Measurements from ENCODE around the gene CYSLTR2. TPM values are rescaled to one million over a fixed set of nuclear protein-coding genes. Genes with fewer than 3 reads are reported as not detected.

CYSLTR2 gene
- total and polyA plus RNA-seq, 9 of the 15 experiments (the other 6 are each of a cell fraction or from before 2014, with no cell fraction given) = not detected

DNA sequence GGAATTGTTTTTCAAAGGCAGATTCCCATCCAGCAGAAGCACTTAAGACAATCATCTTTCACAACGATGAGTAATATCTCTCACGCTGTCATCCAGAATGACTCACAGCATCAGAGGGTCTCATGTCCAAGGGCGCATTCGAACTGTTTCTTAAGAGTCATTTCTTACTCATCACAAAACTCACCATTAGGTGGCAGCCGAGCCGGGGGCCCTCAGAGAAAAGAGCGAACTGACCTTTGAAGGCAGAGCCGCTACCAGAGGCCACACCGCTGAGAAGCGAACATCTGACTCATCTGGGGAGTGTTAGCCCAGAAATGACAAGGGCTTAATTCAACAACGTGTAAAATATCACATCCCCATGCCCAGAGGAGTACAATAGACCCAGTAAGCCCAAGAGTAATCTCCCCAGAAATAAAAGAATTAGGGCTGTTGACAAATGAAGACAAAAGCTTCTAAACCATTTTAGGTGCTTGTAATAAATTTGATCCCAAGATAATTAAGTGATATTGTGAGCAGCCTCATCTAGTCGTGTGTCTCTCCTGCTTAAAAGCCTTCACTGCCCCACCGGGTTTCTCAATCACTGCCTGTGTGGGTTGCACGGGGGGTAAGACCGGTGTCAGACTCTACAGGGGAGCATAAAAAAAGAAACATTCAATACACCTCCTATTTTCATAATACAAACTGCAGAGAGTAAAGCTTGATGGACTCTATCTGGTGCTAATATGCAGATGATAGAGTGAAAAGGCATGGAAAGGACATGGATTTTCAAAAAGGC is 96.2 kb downstream of the CYSLTR2 start (continued):
- TF ChIP-seq ZNF445 (CRISPR knock-in tag; IDR thresholded peaks at IDR 0.05; ENCODE audit: low read depth) (no peak), BHLHE40 (IDR thresholded peaks at IDR 0.05; ENCODE audit: low read length) (no peak), HDGF (IDR thresholded peaks at IDR 0.05) (no peak), CC2D1A (IDR thresholded peaks at IDR 0.05) (no peak), RBBP5 (IDR thresholded peaks at IDR 0.05; ENCODE audit: borderline replicate concordance, insufficient read depth, low read length, poor library complexity, severe bottlenecking) (no peak), MYBL2 (IDR thresholded peaks at IDR 0.05; ENCODE audit: low read depth) (no peak), MYBL2 (CRISPR knock-in tag; IDR thresholded peaks at IDR 0.05; ENCODE audit: borderline replicate concordance) (no peak), MIER1 (IDR thresholded peaks at IDR 0.05; ENCODE audit: low read depth) (no peak), PYGO2 (tag; IDR thresholded peaks at IDR 0.05) (no peak), ZNF551 (CRISPR knock-in tag; IDR thresholded peaks at IDR 0.05) (no peak), ZNF121 (CRISPR knock-in tag; conservative IDR thresholded peaks at IDR 0.05) (no peak), SMARCE1 (IDR thresholded peaks at IDR 0.05) (0 out of 2 replicates have a peak, but pooled peaks have one; percentile 26), GATAD2B (IDR thresholded peaks at IDR 0.05; ENCODE audit: borderline replicate concordance) (no peak), BCL6 (CRISPR knock-in tag; IDR thresholded peaks at IDR 0.05) (no peak), MYC (IDR thresholded peaks at IDR 0.05; ENCODE audit: low read depth, low read length) (no peak), MYC (CRISPR knock-in tag; IDR thresholded peaks at IDR 0.05; ENCODE audit: borderline replicate concordance, low read depth) (no peak), ZC3H4 (CRISPR knock-in tag; IDR thresholded peaks at IDR 0.05; ENCODE audit: borderline replicate concordance) (no peak)
- TF ChIP-seq, protein P1, sequence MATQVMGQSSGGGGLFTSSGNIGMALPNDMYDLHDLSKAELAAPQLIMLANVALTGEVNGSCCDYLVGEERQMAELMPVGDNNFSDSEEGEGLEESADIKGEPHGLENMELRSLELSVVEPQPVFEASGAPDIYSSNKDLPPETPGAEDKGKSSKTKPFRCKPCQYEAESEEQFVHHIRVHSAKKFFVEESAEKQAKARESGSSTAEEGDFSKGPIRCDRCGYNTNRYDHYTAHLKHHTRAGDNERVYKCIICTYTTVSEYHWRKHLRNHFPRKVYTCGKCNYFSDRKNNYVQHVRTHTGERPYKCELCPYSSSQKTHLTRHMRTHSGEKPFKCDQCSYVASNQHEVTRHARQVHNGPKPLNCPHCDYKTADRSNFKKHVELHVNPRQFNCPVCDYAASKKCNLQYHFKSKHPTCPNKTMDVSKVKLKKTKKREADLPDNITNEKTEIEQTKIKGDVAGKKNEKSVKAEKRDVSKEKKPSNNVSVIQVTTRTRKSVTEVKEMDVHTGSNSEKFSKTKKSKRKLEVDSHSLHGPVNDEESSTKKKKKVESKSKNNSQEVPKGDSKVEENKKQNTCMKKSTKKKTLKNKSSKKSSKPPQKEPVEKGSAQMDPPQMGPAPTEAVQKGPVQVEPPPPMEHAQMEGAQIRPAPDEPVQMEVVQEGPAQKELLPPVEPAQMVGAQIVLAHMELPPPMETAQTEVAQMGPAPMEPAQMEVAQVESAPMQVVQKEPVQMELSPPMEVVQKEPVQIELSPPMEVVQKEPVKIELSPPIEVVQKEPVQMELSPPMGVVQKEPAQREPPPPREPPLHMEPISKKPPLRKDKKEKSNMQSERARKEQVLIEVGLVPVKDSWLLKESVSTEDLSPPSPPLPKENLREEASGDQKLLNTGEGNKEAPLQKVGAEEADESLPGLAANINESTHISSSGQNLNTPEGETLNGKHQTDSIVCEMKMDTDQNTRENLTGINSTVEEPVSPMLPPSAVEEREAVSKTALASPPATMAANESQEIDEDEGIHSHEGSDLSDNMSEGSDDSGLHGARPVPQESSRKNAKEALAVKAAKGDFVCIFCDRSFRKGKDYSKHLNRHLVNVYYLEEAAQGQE (IDR thresholded peaks at IDR 0.05; ENCODE audit: borderline replicate concordance) = peak; percentile 31; the same call in 1 of the 2 replicates
- TF ChIP-seq, protein P1 (CRISPR knock-in tag; IDR thresholded peaks at IDR 0.05; ENCODE audit: low read depth) = no peak

Measured in K562 (cell line).